ENCODE data around the gene PLD3.
"Not testable (repeated sequence)": the region's sequence is repeated elsewhere in the genome, so short reads cannot be mapped to it uniquely, and the experiment has no call there.

PLD3 gene

DNA sequence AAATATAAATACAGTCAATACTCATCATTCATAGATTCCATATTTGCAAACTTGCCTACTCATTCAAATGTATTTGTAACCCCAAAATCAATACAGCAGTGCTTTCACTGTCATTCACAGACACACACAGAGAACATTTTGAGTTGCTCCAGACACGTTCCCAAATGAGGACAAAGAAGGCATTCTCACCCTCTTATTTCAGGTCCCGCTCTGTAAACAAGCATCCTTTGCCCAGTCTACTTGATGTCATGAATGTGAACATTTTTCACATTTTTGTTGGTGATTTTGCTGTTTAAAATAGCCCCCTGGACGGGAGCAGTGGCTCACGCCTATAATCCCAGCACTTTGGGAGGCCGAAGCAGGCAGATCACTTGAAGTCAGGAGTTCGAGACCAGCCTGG lies 15.8 kb upstream of the PLD3 start:
- no peak overlapping the region for H3K27ac ChIP-seq
- TF ChIP-seq, protein P1, sequence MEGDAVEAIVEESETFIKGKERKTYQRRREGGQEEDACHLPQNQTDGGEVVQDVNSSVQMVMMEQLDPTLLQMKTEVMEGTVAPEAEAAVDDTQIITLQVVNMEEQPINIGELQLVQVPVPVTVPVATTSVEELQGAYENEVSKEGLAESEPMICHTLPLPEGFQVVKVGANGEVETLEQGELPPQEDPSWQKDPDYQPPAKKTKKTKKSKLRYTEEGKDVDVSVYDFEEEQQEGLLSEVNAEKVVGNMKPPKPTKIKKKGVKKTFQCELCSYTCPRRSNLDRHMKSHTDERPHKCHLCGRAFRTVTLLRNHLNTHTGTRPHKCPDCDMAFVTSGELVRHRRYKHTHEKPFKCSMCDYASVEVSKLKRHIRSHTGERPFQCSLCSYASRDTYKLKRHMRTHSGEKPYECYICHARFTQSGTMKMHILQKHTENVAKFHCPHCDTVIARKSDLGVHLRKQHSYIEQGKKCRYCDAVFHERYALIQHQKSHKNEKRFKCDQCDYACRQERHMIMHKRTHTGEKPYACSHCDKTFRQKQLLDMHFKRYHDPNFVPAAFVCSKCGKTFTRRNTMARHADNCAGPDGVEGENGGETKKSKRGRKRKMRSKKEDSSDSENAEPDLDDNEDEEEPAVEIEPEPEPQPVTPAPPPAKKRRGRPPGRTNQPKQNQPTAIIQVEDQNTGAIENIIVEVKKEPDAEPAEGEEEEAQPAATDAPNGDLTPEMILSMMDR (IDR thresholded peaks at IDR 0.05) = no peak
- no peak for TF ChIP-seq ZFX (IDR thresholded peaks at IDR 0.05; ENCODE audit: borderline replicate concordance)

DNA sequence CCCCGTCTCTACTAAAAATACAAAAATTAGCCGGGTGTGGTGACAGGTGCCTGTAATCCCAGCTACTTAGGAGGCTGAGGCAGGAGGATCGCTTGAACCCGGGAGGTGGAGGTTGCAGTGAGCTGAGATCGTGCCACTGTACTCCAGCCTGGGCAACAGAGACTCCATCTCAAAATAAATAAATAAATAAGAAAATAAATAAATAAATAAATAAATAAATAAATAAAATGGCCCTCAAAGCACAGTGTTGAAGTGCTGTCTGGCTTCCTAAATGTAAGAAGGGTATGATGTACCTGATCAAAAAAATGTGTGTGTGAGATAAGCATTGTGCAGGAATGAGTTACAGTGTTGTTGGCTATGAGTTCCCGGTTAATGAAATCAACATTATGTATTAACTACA lies 15.4 kb upstream of the PLD3 start:
- not testable (repeated sequence) for H3K27ac ChIP-seq

DNA sequence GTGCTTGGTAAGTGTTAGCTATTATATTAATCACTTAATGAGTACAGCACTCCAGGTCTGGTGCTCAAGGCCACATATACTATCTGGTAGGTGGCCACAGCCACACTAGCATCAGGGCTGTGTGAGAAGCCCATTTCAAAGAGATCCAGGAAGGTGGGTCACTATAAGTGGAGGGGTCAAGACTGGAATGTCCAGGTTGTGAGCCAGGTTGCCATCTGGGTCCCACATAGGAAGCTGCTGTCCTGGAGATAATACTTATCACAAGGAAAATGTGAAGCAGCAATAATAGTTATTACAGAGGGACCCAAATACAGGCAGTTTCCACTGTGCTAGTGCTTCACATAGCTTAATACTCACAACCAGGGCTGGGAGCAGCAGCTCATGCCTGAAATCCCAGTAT lies 13.4 kb upstream of the PLD3 start:
- no peak overlapping the region for H3K27ac ChIP-seq
- TF ChIP-seq, protein P1 (IDR thresholded peaks at IDR 0.05) = no peak
- no peak for TF ChIP-seq ZFX (IDR thresholded peaks at IDR 0.05; ENCODE audit: borderline replicate concordance)

DNA sequence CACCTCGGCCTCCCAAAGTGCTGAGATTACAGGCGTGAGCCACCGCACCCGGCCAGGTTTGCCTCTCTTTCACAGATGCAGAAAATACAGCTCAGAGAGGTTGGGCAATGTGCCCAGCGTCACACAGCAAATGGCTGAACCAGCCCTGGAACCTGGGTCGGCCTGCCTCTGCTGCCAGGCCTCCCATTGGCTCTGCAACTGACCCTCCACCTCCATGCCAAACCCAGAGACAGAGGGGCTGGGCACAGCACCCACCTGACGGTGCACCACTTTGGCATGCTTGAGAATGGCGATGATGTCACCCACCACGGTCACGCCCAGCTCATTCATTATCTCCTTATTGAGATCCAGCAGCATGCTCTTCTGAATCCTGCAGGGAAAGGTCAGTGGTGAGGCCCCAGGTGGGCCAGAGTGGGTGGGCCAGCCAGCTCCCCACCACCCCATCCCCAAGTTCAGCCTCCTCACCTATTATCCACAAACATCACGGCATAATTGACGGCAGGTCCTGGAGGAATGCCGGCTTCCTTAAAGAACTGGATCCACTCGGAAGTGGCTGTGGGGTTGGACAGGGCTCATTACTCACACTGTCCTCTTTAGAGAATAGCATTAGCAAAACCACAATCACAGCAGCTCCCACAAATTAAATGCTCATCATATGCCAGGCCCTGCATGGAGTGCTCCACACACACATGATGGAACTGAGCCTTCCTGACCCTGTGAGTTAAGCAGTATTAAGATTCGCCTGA lies 12.5 kb upstream of the PLD3 start:
- TF ChIP-seq, protein P1 (IDR thresholded peaks at IDR 0.05) = no peak
- no peak for TF ChIP-seq ZFX (IDR thresholded peaks at IDR 0.05; ENCODE audit: borderline replicate concordance)
- H3K27ac ChIP-seq = no peak overlapping the region

DNA sequence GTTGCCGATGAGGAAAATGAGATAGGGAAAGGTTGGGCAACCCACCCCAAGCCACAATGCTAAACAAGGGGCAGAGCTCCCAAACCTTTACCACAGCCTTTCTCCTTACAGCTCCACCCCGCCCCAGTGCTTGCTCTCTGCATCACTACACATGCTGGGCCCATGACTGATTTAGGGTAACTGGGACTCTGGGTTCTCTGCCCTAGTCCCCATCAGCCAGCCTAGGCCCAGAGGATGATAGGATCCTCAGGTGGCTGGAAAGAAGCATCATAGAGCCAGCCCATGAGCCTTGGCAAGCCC lies 11.9 kb upstream of the PLD3 start:
- TF ChIP-seq, protein P1 (IDR thresholded peaks at IDR 0.05) = no peak
- no peak for TF ChIP-seq ZFX (IDR thresholded peaks at IDR 0.05; ENCODE audit: borderline replicate concordance)
- H3K27ac ChIP-seq = no peak overlapping the region

DNA sequence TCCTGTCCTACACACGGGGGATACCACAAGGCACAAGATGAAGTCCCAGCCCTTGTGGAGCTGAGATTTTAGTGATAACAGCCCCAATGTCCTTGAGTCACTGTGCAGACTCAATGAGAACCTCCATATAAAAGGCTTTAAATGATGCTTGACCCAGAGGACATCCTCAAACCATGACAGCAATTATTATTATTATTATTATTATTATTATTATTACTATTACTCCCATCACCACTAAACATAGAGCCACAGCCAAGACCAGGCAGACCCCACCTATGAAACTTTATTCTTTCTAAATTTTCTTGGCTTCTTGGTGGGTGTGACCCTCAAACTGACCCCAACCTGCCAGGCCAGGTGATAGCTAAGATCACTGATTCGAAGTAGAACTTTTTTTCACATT lies 11.4 kb upstream of the PLD3 start:
- H3K27ac ChIP-seq = no peak overlapping the region
- TF ChIP-seq, protein P1 (IDR thresholded peaks at IDR 0.05) = no peak
- no peak for TF ChIP-seq ZFX (IDR thresholded peaks at IDR 0.05; ENCODE audit: borderline replicate concordance)

DNA sequence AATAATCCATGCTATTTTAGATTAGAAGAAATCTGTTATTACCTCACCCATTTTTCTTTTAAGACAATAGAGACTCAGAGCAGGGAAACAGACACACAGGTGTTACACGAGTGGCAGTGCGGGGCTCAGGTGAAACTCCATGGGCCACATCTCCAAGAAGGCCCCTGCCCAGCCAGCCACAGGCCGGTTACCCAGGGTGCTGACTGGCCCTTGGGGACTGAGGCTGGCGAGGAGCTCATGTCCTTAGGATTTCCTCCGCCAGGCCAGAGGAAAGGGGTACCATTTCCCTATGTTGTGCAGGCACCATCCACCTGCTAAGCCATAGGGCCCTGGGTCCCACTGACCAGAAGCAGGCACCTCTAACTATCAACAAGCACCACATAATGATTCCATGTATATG lies 10.9 kb upstream of the PLD3 start:
- no peak for TF ChIP-seq ZFX (IDR thresholded peaks at IDR 0.05; ENCODE audit: borderline replicate concordance)
- TF ChIP-seq, protein P1 (IDR thresholded peaks at IDR 0.05) = no peak
- H3K27ac ChIP-seq = no peak overlapping the region

Data from 22Rv1 (cell line).